HepG2 (cell line): Measurements from ENCODE around the gene DPEP3. TPM values are rescaled to one million over a fixed set of nuclear protein-coding genes. Genes with fewer than 3 reads are reported as not detected.
A peak's percentile ranks its signal among the peaks of the same experiment; 100 is the strongest.

Experiments used
- ATF5 ChIP-seq: sonication (generic); formaldehyde crosslinking; IDR thresholded peaks from 2 replicates; pipeline ENCODE4 v1.4.0; 2020; ENCODE audit warnings: mild to moderate bottlenecking, low read depth, missing genetic modification reagents
- BORCS8-MEF2B ChIP-seq: sonication (generic); formaldehyde crosslinking; IDR thresholded peaks from 2 replicates; pipeline ENCODE4 v1.8.0; 2022; ENCODE audit warnings: mild to moderate bottlenecking, missing genetic modification reagents
- CBX5 ChIP-seq: sonication (generic); formaldehyde crosslinking; IDR thresholded peaks from 2 replicates; pipeline ENCODE4 v1.4.0; 2020; ENCODE audit warnings: missing genetic modification reagents, borderline replicate concordance
- CHCHD3 ChIP-seq: sonication (generic); formaldehyde crosslinking; IDR thresholded peaks from 2 replicates; pipeline ENCODE4 v1.8.0; 2022; ENCODE audit warnings: mild to moderate bottlenecking, missing genetic modification reagents, moderate library complexity
- CTCF ChIP-seq: sonication (generic); formaldehyde crosslinking; IDR thresholded peaks from 2 replicates; pipeline ENCODE4 v1.5.0; 2020; ENCODE audit warnings: mild to moderate bottlenecking, missing genetic modification reagents, moderate library complexity
- E2F2 ChIP-seq: sonication (generic); formaldehyde crosslinking; IDR thresholded peaks from 2 replicates; pipeline ENCODE4 v1.4.0; 2020; ENCODE audit warnings: missing genetic modification reagents, borderline replicate concordance
- GPN1 ChIP-seq: sonication (generic); formaldehyde crosslinking; IDR thresholded peaks from 2 replicates; pipeline ENCODE4 v1.5.1; 2020; ENCODE audit warnings: missing genetic modification reagents, borderline replicate concordance
- GTF2F1 ChIP-seq: fragments of 150-350 bp; IDR thresholded peaks from 2 replicates; pipeline ENCODE4 v1.6.1; 2014; ENCODE audit warnings: low read length
- HDAC1 ChIP-seq: sonication (generic); formaldehyde crosslinking; IDR thresholded peaks from 2 replicates; pipeline ENCODE4 v1.5.1; 2020; ENCODE audit warnings: mild to moderate bottlenecking, missing genetic modification reagents
- HMGXB4 ChIP-seq, 2 experiments: sonication (generic) in 1 of 2; formaldehyde crosslinking in 1 of 2; IDR thresholded peaks; 2 replicates each; pipeline versions ENCODE4 v1.4.0 to v1.6.1; 2018 to 2020; ENCODE audit warnings: missing genetic modification reagents in 2 of 2, borderline replicate concordance in 1 of 2, low read depth in 1 of 2, mild to moderate bottlenecking in 1 of 2, missing biosample characterization in 1 of 2
- KDM4B ChIP-seq: sonication (generic); formaldehyde crosslinking; IDR thresholded peaks from 2 replicates; pipeline ENCODE4 v1.4.0; 2020; ENCODE audit warnings: missing genetic modification reagents
- MAZ ChIP-seq, 2 experiments: sonication (generic) in 1 of 2; formaldehyde crosslinking in 1 of 2; IDR thresholded peaks; 2 replicates each; pipeline versions ENCODE4 v1.5.0 to v1.6.1; 2012 to 2020; ENCODE audit warnings: low read depth in 2 of 2, mild to moderate bottlenecking in 2 of 2, borderline replicate concordance in 1 of 2, improper control_type of control experiment in 1 of 2, low read length in 1 of 2, missing genetic modification reagents in 1 of 2, moderate library complexity in 1 of 2
- MXI1 ChIP-seq: IDR thresholded peaks from 3 replicates; pipeline ENCODE4 v1.6.1; 2012; ENCODE audit warnings: low read depth, low read length, inconsistent platforms, borderline replicate concordance
- PHF5A ChIP-seq: IDR thresholded peaks from one replicate; pipeline ENCODE4 v1.6.1; 2018; ENCODE audit warnings: low read depth, missing genetic modification reagents; ENCODE audit not compliant: unreplicated experiment
- RXRB ChIP-seq: IDR thresholded peaks from 2 replicates; pipeline ENCODE4 v1.6.1; 2016; ENCODE audit warnings: borderline replicate concordance, missing genetic modification reagents, missing compliant biosample characterization
- SP1 ChIP-seq, 2 experiments: fragments of 450-650 bp in 1 of 2; sonication (generic) in 1 of 2; formaldehyde crosslinking in 1 of 2; IDR thresholded peaks; 2 replicates each; pipeline versions ENCODE4 v1.4.0 to v1.6.1; 2016 to 2020; ENCODE audit warnings: missing genetic modification reagents in 1 of 2
- SRSF1 ChIP-seq: fragments of 200-400 bp; formaldehyde crosslinking; optimal IDR thresholded peaks from 2 replicates; pipeline ENCODE3; 2017; ENCODE audit warnings: mild to moderate bottlenecking, low read depth, low read length, moderate library complexity
- THYN1 ChIP-seq: sonication (generic); formaldehyde crosslinking; IDR thresholded peaks from 2 replicates; pipeline ENCODE4 v1.8.1; 2023; ENCODE audit warnings: low read depth, mild to moderate bottlenecking, moderate library complexity, missing genetic modification reagents, borderline replicate concordance
- ZFY ChIP-seq: sonication (generic); formaldehyde crosslinking; IDR thresholded peaks from 2 replicates; pipeline ENCODE4 v1.4.0; 2020; ENCODE audit warnings: missing genetic modification reagents
- ZMYM3 ChIP-seq: sonication (generic); formaldehyde crosslinking; IDR thresholded peaks from 2 replicates; pipeline ENCODE4 v1.5.1; 2020; ENCODE audit warnings: mild to moderate bottlenecking, missing genetic modification reagents
- ZNF224 ChIP-seq: sonication (generic); formaldehyde crosslinking; IDR thresholded peaks from 2 replicates; pipeline ENCODE4 v1.5.0; 2020; ENCODE audit warnings: mild to moderate bottlenecking, missing genetic modification reagents
- ZNF232 ChIP-seq: sonication (generic); formaldehyde crosslinking; IDR thresholded peaks from 2 replicates; pipeline ENCODE4 v1.4.0; 2020; ENCODE audit warnings: missing genetic modification reagents, borderline replicate concordance
- ZNF558 ChIP-seq: sonication (generic); formaldehyde crosslinking; IDR thresholded peaks from 2 replicates; pipeline ENCODE4 v1.9.0; 2022; ENCODE audit warnings: mild to moderate bottlenecking, missing genetic modification reagents, borderline replicate concordance
- ZNF720 ChIP-seq: sonication (generic); formaldehyde crosslinking; IDR thresholded peaks from 2 replicates; pipeline ENCODE4 v1.4.0; 2020; ENCODE audit warnings: missing genetic modification reagents
- ZNF772 ChIP-seq: sonication (generic); formaldehyde crosslinking; IDR thresholded peaks from 2 replicates; pipeline ENCODE4 v1.5.0; 2020; ENCODE audit warnings: mild to moderate bottlenecking, missing genetic modification reagents
- polyA plus RNA-seq, 8 experiments: library from polyadenylated mRNA; depleted of rRNA in 3 of 8; stranded (reverse) in 7 of 8; unstranded in 1 of 8; fragments of >200 nt; fragmentation: Illumina TruSeq in 4 of 8; extraction: Trizol in 4 of 8; gene quantifications; 2 replicates each; pipeline versions ENCODE4 v1.2.1 to v1.2.3, GENCODE V29; 2011 to 2016; ENCODE audit warnings: low read depth in 4 of 8, missing spikeins in 1 of 8, mixed read lengths in 1 of 8; ENCODE audit not compliant: insufficient read depth in 1 of 8
- total RNA-seq, 5 experiments: library from RNA; depleted of rRNA; stranded (reverse); fragments of >200 nt; fragmentation: Illumina TruSeq; extraction: Trizol; gene quantifications; 2 replicates each; pipeline ENCODE4 v1.2.3, GENCODE V29; 2016; ENCODE audit warnings: low read depth in 1 of 5

DPEP3 gene
- total and polyA plus RNA-seq, 2 of the 13 experiments (the other 11 are each of a cell fraction or from before 2014, with no cell fraction given), result not detected

GRCh38 chr16:67942200-67942509 lies 38.1 kb downstream of the DPEP3 start (continued):
- TF ChIP-seq SRSF1 (peak; percentile 27), ZNF772 (CRISPR knock-in tag) (no peak), ZNF224 (CRISPR knock-in tag) (peak; percentile 16; the same call in 1 of the 2 replicates), ZNF720 (CRISPR knock-in tag) (no peak), ZNF232 (CRISPR knock-in tag) (peak; percentile 47; the same call in 1 of the 2 replicates), ZFY (CRISPR knock-in tag) (peak; percentile 48; the same call in 1 of the 2 replicates), HDAC1 (CRISPR knock-in tag) (no peak), THYN1 (CRISPR knock-in tag) (no peak), RXRB (peak; percentile 44; the same call in 1 of the 2 replicates), KDM4B (CRISPR knock-in tag) (0 out of 2 replicates have a peak, but pooled peaks have one; percentile 16), HMGXB4 (CRISPR knock-in tag; IDR thresholded peaks at IDR 0.05; ENCODE audit: borderline replicate concordance in 1 of 2, low read depth in 1 of 2) (peak in 1 of 2 experiments; percentile 62; a peak in 2 of 4 replicates), ATF5 (CRISPR knock-in tag) (peak; percentile 9; the same call in 1 of the 2 replicates), E2F2 (CRISPR knock-in tag) (no peak), CBX5 (0 out of 2 replicates have a peak, but pooled peaks have one; percentile 8), SP1 (IDR thresholded peaks at IDR 0.05) (no peak), SP1 (CRISPR knock-in tag; IDR thresholded peaks at IDR 0.05) (no peak), CHCHD3 (0 out of 2 replicates have a peak, but pooled peaks have one; percentile 20), ZNF558 (CRISPR knock-in tag) (no peak), GTF2F1 (no peak), GPN1 (CRISPR knock-in tag) (no peak), ZMYM3 (CRISPR knock-in tag) (peak; percentile 6; the same call in 1 of the 2 replicates), PHF5A (CRISPR knock-in tag) (peak; percentile 33), BORCS8-MEF2B (CRISPR knock-in tag) (no peak; the same call in 1 of the 2 replicates), MXI1 (peak; percentile 56; the same call in 1 of the 3 replicates), MAZ (IDR thresholded peaks at IDR 0.05; ENCODE audit: borderline replicate concordance, low read depth, low read length) (no peak), MAZ (CRISPR knock-in tag; IDR thresholded peaks at IDR 0.05; ENCODE audit: low read depth) (peak; percentile 61; the same call in 1 of the 2 replicates), CTCF (peak; percentile 91)
